PFSK-1 (cell line): ENCODE measurements around the gene PDCD5.

Source experiments
- FOXP2 ChIP-seq: optimal IDR thresholded peaks from 2 replicates; pipeline ENCODE3; 2011; ENCODE audit warnings: borderline replicate concordance, control low read depth, inconsistent platforms; ENCODE audit not compliant: insufficient read depth; ENCODE audit errors: extremely low read length, extremely low read depth
- POLR2AphosphoS5 ChIP-seq: IDR thresholded peaks from 2 replicates; pipeline ENCODE4 v1.6.1; 2012; ENCODE audit warnings: low read depth, mild to moderate bottlenecking, control low read depth, low read length, moderate library complexity
- REST ChIP-seq, 2 experiments: IDR thresholded peaks; 2 replicates each; pipeline versions ENCODE4 v1.6.1 to v1.8.0; 2011 to 2012; ENCODE audit warnings: low read depth in 2 of 2, low read length in 2 of 2, control low read depth in 1 of 2, inconsistent platforms in 1 of 2, mild to moderate bottlenecking in 1 of 2, moderate library complexity in 1 of 2; ENCODE audit not compliant: insufficient read depth in 1 of 2
- SIN3A ChIP-seq: IDR thresholded peaks from 2 replicates; pipeline ENCODE4 v1.6.1; 2012; ENCODE audit warnings: mild to moderate bottlenecking, low read length, moderate library complexity, borderline replicate concordance; ENCODE audit not compliant: insufficient read depth
- TAF1 ChIP-seq: IDR thresholded peaks from 2 replicates; pipeline ENCODE4 v1.6.1; 2012; ENCODE audit warnings: low read length, control low read depth, borderline replicate concordance; ENCODE audit not compliant: insufficient read depth

- no peak for TF ChIP-seq REST (IDR thresholded peaks at IDR 0.05; ENCODE audit: insufficient read depth in 1 of 2, low read depth in 2 of 2, low read length in 2 of 2)
- peak; percentile 78 for TF ChIP-seq POLR2AphosphoS5
- no peak for TF ChIP-seq SIN3A
- peak; percentile 58; the same call in 1 of the 2 replicates for TF ChIP-seq TAF1
- TF ChIP-seq FOXP2 = no peak
These were observed at the start of gene PDCD5 for GRCh38 chr19:32580901-32581704.
